PFSK-1 (cell line): Measurements from ENCODE around the gene LMOD2.

ENCODE experiments used
- SIN3A ChIP-seq: IDR thresholded peaks from 2 replicates; pipeline ENCODE4 v1.6.1; 2012; ENCODE audit warnings: mild to moderate bottlenecking, low read length, moderate library complexity, borderline replicate concordance; ENCODE audit not compliant: insufficient read depth
- TAF1 ChIP-seq: IDR thresholded peaks from 2 replicates; pipeline ENCODE4 v1.6.1; 2012; ENCODE audit warnings: low read length, control low read depth, borderline replicate concordance; ENCODE audit not compliant: insufficient read depth

DNA sequence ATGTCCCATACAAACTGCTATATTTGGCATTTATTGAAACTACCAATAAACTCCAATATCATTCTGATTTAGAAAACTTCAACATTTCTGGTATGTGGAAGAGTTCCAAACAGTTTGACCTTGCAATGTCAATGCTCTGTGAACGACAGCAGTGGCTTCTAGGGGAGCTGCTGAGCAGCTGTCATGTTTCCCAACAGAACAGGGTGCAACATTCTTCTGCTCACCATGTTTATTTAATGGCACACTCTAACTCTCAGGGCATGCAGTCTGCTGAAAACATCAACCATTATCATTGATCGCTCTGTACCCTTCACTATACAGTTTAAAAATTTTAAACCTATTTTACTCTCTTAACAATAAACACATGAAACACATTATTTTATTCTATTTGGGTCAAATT is 25.9 kb downstream of the LMOD2 start:
- TF ChIP-seq TAF1 (no peak), SIN3A (no peak)
